GM19455 (cell line): ENCODE results near the gene ZNF469.
A peak's percentile ranks its signal among the peaks of the same experiment; 100 is the strongest.

Experiments used
- ATAC-seq: cut with Tn5 transposase; IDR thresholded peaks from one replicate; pipeline ENCODE4 v1.9.1; 2021; ENCODE audit not compliant: unreplicated experiment

The ZNF469 gene

GRCh38 chr16:88421871-88422433, 39.2 kb downstream of the ZNF469 start:
- no peak for ATAC-seq

GRCh38 chr16:88422733-88423447, 40.1 kb downstream of the ZNF469 start:
- no peak for ATAC-seq

GRCh38 chr16:88423448-88423850, 40.7 kb downstream of the ZNF469 start:
- no peak for ATAC-seq

- no peak for ATAC-seq
Measured at GRCh38 chr16:88424587-88425235, 42.0 kb downstream of the ZNF469 start.

DNA sequence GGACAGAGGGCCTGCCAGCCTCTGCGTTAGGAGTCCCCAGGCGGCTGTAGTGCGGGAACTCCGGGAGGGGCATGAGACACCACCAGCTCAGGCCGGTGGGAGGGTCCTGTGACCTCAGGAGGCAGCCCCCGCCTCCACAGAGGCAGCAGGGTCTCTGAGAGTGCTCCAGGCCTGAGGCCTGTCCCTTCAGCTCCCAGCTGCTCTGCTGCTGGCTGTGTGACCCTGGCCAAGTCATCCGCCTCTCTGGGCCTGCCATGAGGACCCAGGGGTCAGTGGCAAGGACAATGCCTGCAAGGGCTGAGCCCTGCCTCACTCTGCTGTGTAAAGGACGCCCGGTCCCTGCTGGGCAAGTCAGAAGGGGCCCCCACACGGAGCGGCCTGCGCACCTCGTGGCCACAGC, 43.3 kb downstream of the ZNF469 start:
- no peak for ATAC-seq

DNA sequence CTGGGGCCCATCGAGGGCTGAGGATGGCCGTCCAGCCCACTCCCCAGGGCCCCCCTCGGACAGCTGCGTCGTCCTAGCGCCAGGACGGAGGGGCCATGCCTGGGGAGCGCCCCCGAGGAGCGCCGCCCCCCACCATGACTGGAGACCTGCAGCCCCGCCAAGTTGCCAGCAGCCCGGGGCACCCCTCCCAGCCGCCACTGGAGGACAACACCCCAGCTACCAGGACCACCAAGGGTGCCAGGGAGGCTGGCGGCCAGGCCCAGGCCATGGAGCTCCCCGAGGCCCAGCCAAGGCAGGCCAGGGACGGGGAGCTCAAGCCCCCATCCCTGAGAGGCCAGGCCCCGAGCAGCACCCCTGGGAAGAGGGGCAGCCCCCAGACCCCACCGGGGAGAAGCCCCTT, 44.6 kb downstream of the ZNF469 start:
- no peak for ATAC-seq

DNA sequence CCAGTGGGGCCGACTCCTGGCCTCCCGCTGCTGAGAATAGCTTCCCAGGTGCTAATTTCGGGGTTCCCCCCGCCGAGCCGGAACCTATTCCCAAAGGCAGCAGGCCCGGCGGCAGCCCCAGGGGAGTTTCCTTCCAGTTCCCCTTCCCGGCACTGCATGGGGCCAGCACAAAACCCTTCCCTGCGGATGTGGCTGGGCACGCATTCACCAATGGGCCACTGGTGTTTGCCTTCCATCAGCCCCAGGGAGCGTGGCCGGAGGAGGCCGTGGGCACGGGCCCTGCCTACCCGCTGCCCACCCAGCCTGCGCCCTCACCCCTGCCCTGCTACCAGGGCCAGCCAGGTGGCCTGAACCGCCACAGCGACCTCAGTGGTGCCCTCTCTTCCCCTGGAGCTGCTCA, 45.4 kb downstream of the ZNF469 start:
- ATAC-seq: no peak

DNA sequence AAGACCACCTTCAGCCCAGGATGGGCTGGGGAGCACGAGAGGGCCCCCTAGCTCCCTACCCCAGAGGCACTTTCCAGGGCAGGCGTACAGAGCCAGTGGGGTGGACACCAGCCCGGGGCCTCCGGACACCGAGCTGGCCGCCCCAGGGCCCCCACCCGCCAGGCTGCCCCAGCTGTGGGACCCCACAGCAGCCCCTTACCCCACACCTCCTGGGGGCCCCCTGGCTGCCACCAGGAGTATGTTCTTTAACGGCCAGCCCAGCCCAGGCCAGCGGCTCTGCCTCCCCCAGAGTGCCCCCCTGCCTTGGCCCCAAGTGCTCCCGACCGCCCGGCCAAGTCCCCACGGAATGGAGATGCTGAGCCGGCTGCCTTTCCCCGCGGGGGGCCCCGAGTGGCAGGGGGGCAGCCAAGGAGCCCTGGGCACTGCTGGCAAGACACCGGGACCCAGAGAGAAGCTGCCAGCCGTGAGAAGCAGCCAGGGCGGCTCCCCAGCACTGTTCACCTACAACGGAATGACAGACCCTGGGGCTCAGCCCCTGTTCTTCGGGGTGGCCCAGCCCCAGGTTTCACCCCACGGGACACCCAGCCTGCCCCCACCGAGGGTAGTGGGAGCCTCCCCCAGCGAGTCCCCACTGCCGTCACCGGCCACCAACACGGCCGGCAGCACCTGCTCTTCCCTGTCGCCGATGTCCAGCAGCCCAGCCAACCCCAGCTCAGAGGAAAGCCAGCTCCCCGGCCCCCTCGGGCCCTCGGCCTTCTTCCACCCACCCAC, 46.0 kb downstream of the ZNF469 start:
- no peak for ATAC-seq

DNA sequence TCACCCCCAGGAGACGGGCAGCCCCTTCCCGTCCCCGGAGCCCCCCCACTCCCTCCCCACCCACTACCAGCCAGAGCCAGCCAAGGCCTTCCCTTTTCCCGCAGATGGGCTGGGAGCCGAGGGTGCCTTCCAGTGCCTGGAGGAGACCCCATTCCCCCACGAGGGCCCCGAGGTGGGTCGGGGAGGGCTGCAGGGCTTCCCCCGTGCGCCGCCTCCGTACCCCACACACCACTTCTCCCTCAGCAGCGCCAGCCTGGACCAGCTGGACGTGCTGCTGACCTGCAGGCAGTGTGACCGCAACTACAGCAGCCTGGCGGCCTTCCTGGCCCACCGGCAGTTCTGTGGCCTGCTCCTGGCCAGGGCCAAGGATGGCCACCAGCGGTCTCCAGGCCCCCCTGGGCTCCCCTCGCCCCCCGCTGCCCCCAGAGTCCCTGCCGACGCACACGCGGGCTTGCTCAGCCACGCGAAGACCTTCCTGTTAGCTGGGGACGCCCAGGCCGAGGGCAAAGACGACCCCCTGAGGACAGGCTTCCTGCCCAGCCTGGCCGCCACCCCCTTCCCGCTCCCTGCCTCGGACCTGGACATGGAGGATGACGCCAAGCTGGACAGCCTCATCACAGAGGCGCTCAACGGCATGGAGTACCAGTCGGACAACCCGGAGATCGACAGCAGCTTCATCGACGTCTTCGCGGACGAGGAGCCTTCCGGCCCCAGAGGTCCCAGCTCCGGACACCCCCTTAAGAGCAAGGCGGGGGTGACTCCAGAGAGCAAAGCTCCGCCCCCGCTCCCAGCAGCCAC, 46.8 kb downstream of the ZNF469 start:
- no peak for ATAC-seq

DNA sequence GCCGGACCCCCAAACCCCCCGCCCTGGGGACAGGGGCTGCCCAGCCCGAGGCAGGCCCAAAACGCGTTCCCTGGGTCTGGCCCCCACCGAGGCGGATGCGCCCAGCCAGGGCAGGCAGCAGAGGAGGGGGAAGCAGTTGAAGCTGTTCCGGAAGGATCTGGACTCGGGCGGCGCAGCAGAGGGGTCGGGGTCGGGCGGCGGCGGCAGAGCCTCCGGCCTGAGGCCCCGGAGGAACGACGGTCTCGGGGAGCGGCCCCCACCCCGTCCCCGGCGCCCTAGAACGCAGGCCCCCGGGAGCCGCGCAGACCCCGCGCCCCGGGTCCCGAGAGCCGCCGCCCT, 47.4 kb downstream of the ZNF469 start:
- no peak for ATAC-seq

GRCh38 chr16:88430524-88431446, 48.0 kb downstream of the ZNF469 start:
- peak; percentile 63 for ATAC-seq

- no peak for ATAC-seq
Measured at GRCh38 chr16:88431651-88432050, 48.9 kb downstream of the ZNF469 start.

DNA sequence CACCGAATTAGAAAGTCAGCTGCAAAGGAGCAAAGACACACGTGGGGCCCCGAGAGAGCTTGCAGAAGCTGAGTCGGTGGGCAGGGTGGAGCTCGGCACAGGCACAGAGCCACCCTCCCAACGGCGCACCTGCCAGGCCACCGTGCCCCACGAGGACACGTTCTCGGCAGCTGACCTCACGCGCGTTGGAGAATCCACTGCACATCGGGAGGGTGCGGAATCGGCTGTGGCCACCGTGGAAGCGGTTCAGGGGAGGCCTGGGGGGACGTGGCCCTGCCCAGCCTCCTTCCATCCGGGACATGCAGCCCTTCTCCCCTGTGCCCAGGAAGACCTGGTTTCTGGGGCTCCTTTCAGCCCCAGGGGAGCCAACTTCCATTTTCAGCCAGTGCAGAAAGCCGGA, 49.4 kb downstream of the ZNF469 start:
- no peak for ATAC-seq
